Peyer's patch (tissue), 4 donors: ENCODE data around the gene EME2.

ENCODE experiments used
- CTCF ChIP-seq, 6 experiments: fragments of 450-650 bp in 4 of 6; fragments of 200-600 bp in 2 of 6; sonication (generic) in 1 of 6; IDR thresholded peaks; one replicate each; pipeline ENCODE4 v1.5.1; 2017 to 2019; ENCODE audit warnings: antibody characterized with exemption in 6 of 6, mild to moderate bottlenecking in 3 of 6, moderate library complexity in 1 of 6
- POLR2A ChIP-seq, 2 donors: fragments of 450-650 bp; IDR thresholded peaks; one replicate each; pipeline ENCODE4 v1.5.1; 2017; ENCODE audit warnings: antibody characterized with exemption in 2 of 2, mild to moderate bottlenecking in 2 of 2, moderate library complexity in 2 of 2

GRCh38 chr16:1771864-1772361 is 697 bp upstream of the EME2 start:
- no peak for TF ChIP-seq CTCF (IDR thresholded peaks at IDR 0.05)
- TF ChIP-seq POLR2A (IDR thresholded peaks at IDR 0.05): no peak
